Neural cell (in vitro differentiated cells): ENCODE results near the gene PGM1. TPM values are rescaled to one million over a fixed set of nuclear protein-coding genes. Genes with fewer than 3 reads are reported as not detected.
A peak's percentile ranks its signal among the peaks of the same experiment; 100 is the strongest.

ENCODE experiments used
- H2AFZ ChIP-seq: fragments of 200-600, 300-800 bp; sonication (generic), shearing (Covaris generic); 2 replicates; pipeline ENCODE4 v1.6.0; 2014; ENCODE audit warnings: low read depth, mild to moderate bottlenecking, antibody characterized with exemption, low read length, moderate library complexity
- H3F3A ChIP-seq: fragments of 200-600 bp; shearing (Covaris generic); 2 replicates; pipeline ENCODE4 v1.6.1; 2016; ENCODE audit warnings: mild to moderate bottlenecking, moderate library complexity, mixed read lengths, antibody characterized with exemption, low read length; ENCODE audit not compliant: insufficient read depth, poor library complexity, severe bottlenecking
- H3K27ac ChIP-seq: fragments of 200-600, 300-800 bp; sonication (generic), shearing (Covaris generic); 2 replicates; pipeline ENCODE4 v1.5.1; 2014; ENCODE audit warnings: mild to moderate bottlenecking, low read length, moderate library complexity
- H3K27me3 ChIP-seq: fragments of 300-800, 200-600 bp; sonication (generic), shearing (Covaris generic); 2 replicates; pipeline ENCODE4 v1.6.0; 2014; ENCODE audit warnings: mild to moderate bottlenecking, low read depth, low read length, moderate library complexity; ENCODE audit not compliant: insufficient read depth
- H3K36me3 ChIP-seq: fragments of 300-800, 200-600 bp; sonication (generic), shearing (Covaris generic); 2 replicates; pipeline ENCODE4 v1.5.1; 2014; ENCODE audit warnings: mild to moderate bottlenecking, antibody characterized with exemption, low read length, moderate library complexity; ENCODE audit not compliant: insufficient read depth
- H3K4me2 ChIP-seq: fragments of 300-800, 200-600 bp; sonication (generic), shearing (Covaris generic); 2 replicates; pipeline ENCODE4 v1.6.0; 2014; ENCODE audit warnings: mild to moderate bottlenecking, low read length
- H3K4me3 ChIP-seq: fragments of 300-800, 200-600 bp; sonication (generic), shearing (Covaris generic); 2 replicates; pipeline ENCODE4 v1.5.1; 2014; ENCODE audit warnings: mild to moderate bottlenecking, low read length, moderate library complexity
- H3K79me2 ChIP-seq: fragments of 200-600 bp; shearing (Covaris generic); replicated peaks from 2 replicates; pipeline ENCODE4 v1.6.0; 2014; ENCODE audit warnings: mild to moderate bottlenecking, low read length, moderate library complexity; ENCODE audit not compliant: insufficient read depth
- H3K9ac ChIP-seq: fragments of 300-800, 200-600 bp; sonication (generic), shearing (Covaris generic); 2 replicates; pipeline ENCODE4 v1.6.1; 2016; ENCODE audit warnings: mild to moderate bottlenecking, low read length, mixed read lengths
- H3K9me2 ChIP-seq: fragments of 200-600 bp; shearing (Covaris generic); 2 replicates; pipeline ENCODE4 v1.6.1; 2016; ENCODE audit warnings: mild to moderate bottlenecking, low read length, mixed read lengths; ENCODE audit not compliant: insufficient read depth
- H3K9me3 ChIP-seq: fragments of 200-600, 300-800 bp; sonication (generic), shearing (Covaris generic); 2 replicates; pipeline ENCODE4 v1.6.1; 2016; ENCODE audit warnings: mild to moderate bottlenecking, mixed run types, low read length, moderate library complexity, mixed read lengths
- H4K20me1 ChIP-seq: fragments of 200-600 bp; shearing (Covaris generic); 2 replicates; pipeline ENCODE4 v1.6.1; 2016; ENCODE audit warnings: mild to moderate bottlenecking, mixed run types; ENCODE audit not compliant: insufficient read depth
- EP300 ChIP-seq: fragments of 450-650 bp; conservative IDR thresholded peaks from 2 replicates; pipeline ENCODE4 v1.6.1; 2014; ENCODE audit warnings: antibody characterized with exemption, mild to moderate bottlenecking, moderate library complexity; ENCODE audit not compliant: poor library complexity, severe bottlenecking
- EZH2 ChIP-seq: fragments of 200-600, 300-800 bp; shearing (Covaris generic), sonication (generic); IDR thresholded peaks from 2 replicates; pipeline ENCODE4 v1.6.1; 2014; ENCODE audit warnings: antibody characterized with exemption, low read length, borderline replicate concordance, mild to moderate bottlenecking; ENCODE audit not compliant: insufficient read depth, poor library complexity, severe bottlenecking
- MXI1 ChIP-seq: fragments of 450-650 bp; conservative IDR thresholded peaks from 2 replicates; pipeline ENCODE4 v1.6.1; 2014; ENCODE audit warnings: antibody characterized with exemption, mild to moderate bottlenecking; ENCODE audit not compliant: poor library complexity, severe bottlenecking
- POLR2AphosphoS5 ChIP-seq: IDR thresholded peaks from 2 replicates; pipeline ENCODE4 v1.6.1; 2012
- RAD21 ChIP-seq: fragments of 450-650 bp; conservative IDR thresholded peaks from 2 replicates; pipeline ENCODE4 v1.6.1; 2014; ENCODE audit warnings: antibody characterized with exemption, mild to moderate bottlenecking, moderate library complexity
- SMC3 ChIP-seq: fragments of 450-650 bp; conservative IDR thresholded peaks from 2 replicates; pipeline ENCODE4 v1.6.1; 2014; ENCODE audit warnings: antibody characterized with exemption, mild to moderate bottlenecking, moderate library complexity; ENCODE audit not compliant: poor library complexity
- TAF1 ChIP-seq: IDR thresholded peaks from 2 replicates; pipeline ENCODE4 v1.6.1; 2012; ENCODE audit warnings: low read depth
- polyA minus RNA-seq: library from RNA; depleted of rRNA, polyadenylated mRNA; stranded (reverse); fragments of >200 nt; gene quantifications from 2 replicates; pipeline ENCODE4 v1.2.3, GENCODE V29; 2014
- polyA plus RNA-seq: library from polyadenylated mRNA; depleted of rRNA; stranded (reverse); fragments of >200 nt; gene quantifications from 2 replicates; pipeline ENCODE4 v1.2.3, GENCODE V29; 2014
- TF ChIP-seq, protein P1 (sequence below): fragments of 450-650 bp; IDR thresholded peaks from 2 replicates; pipeline ENCODE4 v1.5.1; 2014; ENCODE audit warnings: antibody characterized with exemption, mild to moderate bottlenecking, moderate library complexity; ENCODE audit not compliant: poor library complexity, severe bottlenecking
- TF ChIP-seq, protein P2 (sequence below): IDR thresholded peaks from 2 replicates; pipeline ENCODE4 v1.6.1; 2012; ENCODE audit warnings: borderline replicate concordance

PGM1 gene
- polyA plus RNA-seq: 2.9 and 3.4 TPM in 2 replicates
- 5.1 and 8.2 TPM in 2 replicates for polyA minus RNA-seq

DNA sequence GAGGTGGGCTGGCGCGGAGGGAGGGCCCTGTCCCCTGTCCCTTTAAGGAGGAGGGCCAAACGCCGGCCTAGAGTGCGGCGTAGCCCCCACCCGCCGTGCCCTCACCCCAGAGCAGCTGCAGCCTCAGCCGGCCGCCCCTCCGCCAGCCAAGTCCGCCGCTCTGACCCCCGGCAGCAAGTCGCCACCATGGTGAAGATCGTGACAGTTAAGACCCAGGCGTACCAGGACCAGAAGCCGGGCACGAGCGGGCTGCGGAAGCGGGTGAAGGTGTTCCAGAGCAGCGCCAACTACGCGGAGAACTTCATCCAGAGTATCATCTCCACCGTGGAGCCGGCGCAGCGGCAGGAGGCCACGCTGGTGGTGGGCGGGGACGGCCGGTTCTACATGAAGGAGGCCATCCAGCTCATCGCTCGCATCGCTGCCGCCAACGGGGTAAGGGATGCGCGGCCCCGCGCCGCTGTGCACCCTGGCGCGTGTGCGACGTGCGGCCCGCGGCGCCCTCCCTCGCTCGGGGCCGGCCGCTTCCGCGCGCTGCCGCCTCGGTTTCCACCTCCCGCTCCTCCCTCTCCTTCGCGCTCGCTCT lies at the start of gene PGM1:
Gene PGM1 (plus strand): TSS at position 109 of the 583 bp plus-strand sequence. CDS start 78 bp downstream, at position 187.
- Histone ChIP-seq H3K36me3 (no peaks in the 10 kb centered on the region), H4K20me1 (no peaks in the 10 kb centered on the region), H3K79me2 (no peaks in the 10 kb centered on the region), H3K4me3 (peak within 1 kb of the TSS; percentile 86), H3F3A (no peaks in the 10 kb centered on the region), H3K9me2 (no peaks in the 10 kb centered on the region), H2AFZ (peak within 1 kb of the TSS; percentile 87), H3K4me2 (peak within 1 kb of the TSS; percentile 60), H3K9ac (peak within 1 kb of the TSS; percentile 62), H3K27me3 (peaks cover 2% of the 10 kb centered on the region), H3K27ac (peak within 1 kb of the TSS; percentile 15), H3K9me3 (no peaks in the 10 kb centered on the region)
- TF ChIP-seq EP300: peak; percentile 12
- TF ChIP-seq POLR2AphosphoS5: peak; percentile 51
- no peak for TF ChIP-seq EZH2
- peak; percentile 56 for TF ChIP-seq TAF1
- TF ChIP-seq RAD21: no peak
- no peak for TF ChIP-seq SMC3
- TF ChIP-seq, protein P1, sequence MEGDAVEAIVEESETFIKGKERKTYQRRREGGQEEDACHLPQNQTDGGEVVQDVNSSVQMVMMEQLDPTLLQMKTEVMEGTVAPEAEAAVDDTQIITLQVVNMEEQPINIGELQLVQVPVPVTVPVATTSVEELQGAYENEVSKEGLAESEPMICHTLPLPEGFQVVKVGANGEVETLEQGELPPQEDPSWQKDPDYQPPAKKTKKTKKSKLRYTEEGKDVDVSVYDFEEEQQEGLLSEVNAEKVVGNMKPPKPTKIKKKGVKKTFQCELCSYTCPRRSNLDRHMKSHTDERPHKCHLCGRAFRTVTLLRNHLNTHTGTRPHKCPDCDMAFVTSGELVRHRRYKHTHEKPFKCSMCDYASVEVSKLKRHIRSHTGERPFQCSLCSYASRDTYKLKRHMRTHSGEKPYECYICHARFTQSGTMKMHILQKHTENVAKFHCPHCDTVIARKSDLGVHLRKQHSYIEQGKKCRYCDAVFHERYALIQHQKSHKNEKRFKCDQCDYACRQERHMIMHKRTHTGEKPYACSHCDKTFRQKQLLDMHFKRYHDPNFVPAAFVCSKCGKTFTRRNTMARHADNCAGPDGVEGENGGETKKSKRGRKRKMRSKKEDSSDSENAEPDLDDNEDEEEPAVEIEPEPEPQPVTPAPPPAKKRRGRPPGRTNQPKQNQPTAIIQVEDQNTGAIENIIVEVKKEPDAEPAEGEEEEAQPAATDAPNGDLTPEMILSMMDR: peak; percentile 28
- peak; percentile 87 for TF ChIP-seq MXI1
- TF ChIP-seq, protein P2, sequence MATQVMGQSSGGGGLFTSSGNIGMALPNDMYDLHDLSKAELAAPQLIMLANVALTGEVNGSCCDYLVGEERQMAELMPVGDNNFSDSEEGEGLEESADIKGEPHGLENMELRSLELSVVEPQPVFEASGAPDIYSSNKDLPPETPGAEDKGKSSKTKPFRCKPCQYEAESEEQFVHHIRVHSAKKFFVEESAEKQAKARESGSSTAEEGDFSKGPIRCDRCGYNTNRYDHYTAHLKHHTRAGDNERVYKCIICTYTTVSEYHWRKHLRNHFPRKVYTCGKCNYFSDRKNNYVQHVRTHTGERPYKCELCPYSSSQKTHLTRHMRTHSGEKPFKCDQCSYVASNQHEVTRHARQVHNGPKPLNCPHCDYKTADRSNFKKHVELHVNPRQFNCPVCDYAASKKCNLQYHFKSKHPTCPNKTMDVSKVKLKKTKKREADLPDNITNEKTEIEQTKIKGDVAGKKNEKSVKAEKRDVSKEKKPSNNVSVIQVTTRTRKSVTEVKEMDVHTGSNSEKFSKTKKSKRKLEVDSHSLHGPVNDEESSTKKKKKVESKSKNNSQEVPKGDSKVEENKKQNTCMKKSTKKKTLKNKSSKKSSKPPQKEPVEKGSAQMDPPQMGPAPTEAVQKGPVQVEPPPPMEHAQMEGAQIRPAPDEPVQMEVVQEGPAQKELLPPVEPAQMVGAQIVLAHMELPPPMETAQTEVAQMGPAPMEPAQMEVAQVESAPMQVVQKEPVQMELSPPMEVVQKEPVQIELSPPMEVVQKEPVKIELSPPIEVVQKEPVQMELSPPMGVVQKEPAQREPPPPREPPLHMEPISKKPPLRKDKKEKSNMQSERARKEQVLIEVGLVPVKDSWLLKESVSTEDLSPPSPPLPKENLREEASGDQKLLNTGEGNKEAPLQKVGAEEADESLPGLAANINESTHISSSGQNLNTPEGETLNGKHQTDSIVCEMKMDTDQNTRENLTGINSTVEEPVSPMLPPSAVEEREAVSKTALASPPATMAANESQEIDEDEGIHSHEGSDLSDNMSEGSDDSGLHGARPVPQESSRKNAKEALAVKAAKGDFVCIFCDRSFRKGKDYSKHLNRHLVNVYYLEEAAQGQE: no peak

GRCh38 chr1:63545780-63546179 lies 47.4 kb upstream of the PGM1 start:
- Histone ChIP-seq H3F3A (no peaks in the 10 kb centered on the region), H3K27me3 (no peaks in the 10 kb centered on the region), H3K4me3 (no peak overlapping the region), H3K9me3 (no peaks in the 10 kb centered on the region), H2AFZ (no peak overlapping the region), H3K9me2 (no peaks in the 10 kb centered on the region), H3K4me2 (no peak overlapping the region), H4K20me1 (no peaks in the 10 kb centered on the region), H3K9ac (no peak overlapping the region), H3K27ac (no peak overlapping the region), H3K79me2 (no peaks in the 10 kb centered on the region), H3K36me3 (peaks cover 22% of the 10 kb centered on the region)
- TF ChIP-seq POLR2AphosphoS5 (no peak), EZH2 (no peak), SMC3 (no peak), RAD21 (no peak), MXI1 (no peak), TAF1 (no peak), EP300 (no peak)
- TF ChIP-seq, protein P1: no peak
- TF ChIP-seq, protein P2: no peak
